Fibroblast of lung (primary cell): ENCODE data around the gene HAVCR1. TPM values are rescaled to one million over a fixed set of nuclear protein-coding genes. Genes with fewer than 3 reads are reported as not detected.

Source experiments
- DNase-seq, 2 donors: peaks; one replicate each; pipeline versions ENCODE4 v3.0.0 to v3.0.0-alpha.2; 2010; ENCODE audit warnings: low read depth in 2 of 2
- H2AFZ ChIP-seq: 2 replicates; pipeline ENCODE4 v1.5.1; 2012; ENCODE audit warnings: low read length, control low read depth, inconsistent platforms
- H3K27ac ChIP-seq: 2 replicates; pipeline ENCODE4 v1.5.1; 2011; ENCODE audit warnings: low read length, control low read depth; ENCODE audit not compliant: insufficient read depth
- H3K27me3 ChIP-seq: 2 replicates; pipeline ENCODE4 v1.5.1; 2011; ENCODE audit warnings: mild to moderate bottlenecking, low read length; ENCODE audit not compliant: control insufficient read depth, insufficient read depth
- H3K36me3 ChIP-seq: 2 replicates; pipeline ENCODE4 v1.5.1; 2011; ENCODE audit warnings: low read length; ENCODE audit not compliant: control insufficient read depth, insufficient read depth
- H3K4me1 ChIP-seq: 2 replicates; pipeline ENCODE4 v1.5.1; 2011; ENCODE audit warnings: low read length; ENCODE audit not compliant: control insufficient read depth, insufficient read depth; ENCODE audit errors: extremely low read depth
- H3K4me2 ChIP-seq: 2 replicates; pipeline ENCODE4 v1.5.1; 2011; ENCODE audit warnings: low read length, control low read depth; ENCODE audit not compliant: insufficient read depth; ENCODE audit errors: extremely low read depth
- H3K4me3 ChIP-seq, 4 experiments: fragments of 200-600 bp in 1 of 4; sonication (generic) in 1 of 4; replicated peaks in 1 of 4; 2 replicates each; pipeline ENCODE4 v1.5.1; 2011 to 2016; ENCODE audit warnings: low read length in 4 of 4, low read depth in 3 of 4, mild to moderate bottlenecking in 3 of 4, control low read depth in 2 of 4, inconsistent platforms in 1 of 4, mixed read lengths in 1 of 4; ENCODE audit not compliant: insufficient read depth in 1 of 4; ENCODE audit errors: control extremely low read depth in 1 of 4
- H3K79me2 ChIP-seq: 2 replicates; pipeline ENCODE4 v1.5.1; 2012; ENCODE audit warnings: mild to moderate bottlenecking, low read length, inconsistent platforms; ENCODE audit not compliant: control insufficient read depth, insufficient read depth
- H3K9ac ChIP-seq: 2 replicates; pipeline ENCODE4 v1.5.1; 2011; ENCODE audit warnings: mild to moderate bottlenecking, low read length, control low read depth; ENCODE audit not compliant: insufficient read depth
- H3K9me3 ChIP-seq: 2 replicates; pipeline ENCODE4 v1.5.1; 2012; ENCODE audit warnings: low read depth, low read length; ENCODE audit not compliant: control insufficient read depth, insufficient read depth
- H4K20me1 ChIP-seq: 2 replicates; pipeline ENCODE4 v1.5.1; 2011; ENCODE audit warnings: low read length; ENCODE audit not compliant: control insufficient read depth, insufficient read depth; ENCODE audit errors: extremely low read depth
- CTCF ChIP-seq, 2 donors: IDR thresholded peaks in 1 of 2; conservative IDR thresholded peaks in 1 of 2; 1 replicate in 1 of 2; 2 replicates in 1 of 2; pipeline ENCODE4 v1.5.1; 2011 to 2012; ENCODE audit warnings: low read length in 2 of 2, control low read depth in 1 of 2, inconsistent platforms in 1 of 2, low read depth in 1 of 2, mild to moderate bottlenecking in 1 of 2
- EZH2 ChIP-seq: IDR thresholded peaks from 2 replicates; pipeline ENCODE4 v1.5.1; 2012; ENCODE audit warnings: low read length, control low read depth, mild to moderate bottlenecking; ENCODE audit errors: missing control alignments
- polyA plus RNA-seq, 2 donors: library from polyadenylated mRNA; depleted of rRNA in 1 of 2; stranded (reverse) in 1 of 2; unstranded in 1 of 2; fragments of >200 nt; gene quantifications; 2 replicates each; pipeline ENCODE4 v1.2.1, GENCODE V29; 2011 to 2012; ENCODE audit warnings: missing spikeins in 1 of 2
- total RNA-seq: library from RNA; depleted of rRNA; stranded (reverse); fragments of >200 nt; gene quantifications from 2 replicates; pipeline ENCODE4 v1.2.1, GENCODE V29; 2014

Gene HAVCR1
- total and polyA plus RNA-seq, 2 donors (not counting 1 experiment from before 2014, with no cell fraction given), result not detected

GRCh38 chr5:157068339-157068738 lies 9.4 kb upstream of the HAVCR1 start:
- Histone ChIP-seq H2AFZ (no peak overlapping the region), H3K4me1 (no peaks in the 10 kb centered on the region), H3K9ac (no peak overlapping the region), H3K36me3 (no peaks in the 10 kb centered on the region), H4K20me1 (no peaks in the 10 kb centered on the region), H3K27ac (no peak overlapping the region), H3K27me3 (no peaks in the 10 kb centered on the region), H3K9me3 (no peaks in the 10 kb centered on the region), H3K4me3 (no peak overlapping the region), H3K4me2 (no peak overlapping the region), H3K79me2 (no peaks in the 10 kb centered on the region)
- TF ChIP-seq CTCF (conservative IDR thresholded peaks at IDR 0.05 in 1 of 2, IDR thresholded peaks at IDR 0.05 in 1 of 2; ENCODE audit: low read depth in 1 of 2, low read length in 2 of 2) (no peak), EZH2 (no peak)
- no peak for DNase-seq

- H3K4me1 ChIP-seq, result no peaks in the 10 kb centered on the region
- no peak overlapping the region for H3K4me3 ChIP-seq
- TF ChIP-seq EZH2 (no peak), CTCF (conservative IDR thresholded peaks at IDR 0.05 in 1 of 2, IDR thresholded peaks at IDR 0.05 in 1 of 2; ENCODE audit: low read depth in 1 of 2, low read length in 2 of 2) (no peak)
- H3K36me3 ChIP-seq, result no peaks in the 10 kb centered on the region
- no peak for DNase-seq
- H3K9ac ChIP-seq, result no peak overlapping the region
- no peaks in the 10 kb centered on the region for H3K79me2 ChIP-seq
- no peaks in the 10 kb centered on the region for H4K20me1 ChIP-seq
- no peaks in the 10 kb centered on the region for H3K9me3 ChIP-seq
- H3K4me2 ChIP-seq, result no peak overlapping the region
- no peak overlapping the region for H2AFZ ChIP-seq
- H3K27me3 ChIP-seq, result no peaks in the 10 kb centered on the region
- H3K27ac ChIP-seq, result no peak overlapping the region
Measured at GRCh38 chr5:157067005-157067404, 8.1 kb upstream of the HAVCR1 start.

GRCh38 chr5:157066080-157066479 lies 7.2 kb upstream of the HAVCR1 start:
- TF ChIP-seq EZH2 (no peak), CTCF (conservative IDR thresholded peaks at IDR 0.05 in 1 of 2, IDR thresholded peaks at IDR 0.05 in 1 of 2; ENCODE audit: low read depth in 1 of 2, low read length in 2 of 2) (no peak)
- H2AFZ ChIP-seq, result no peak overlapping the region
- no peak overlapping the region for H3K4me2 ChIP-seq
- H3K79me2 ChIP-seq, result no peaks in the 10 kb centered on the region
- H4K20me1 ChIP-seq, result no peaks in the 10 kb centered on the region
- no peak overlapping the region for H3K27ac ChIP-seq
- H3K4me3 ChIP-seq, result no peak overlapping the region
- H3K9me3 ChIP-seq, result no peaks in the 10 kb centered on the region
- H3K36me3 ChIP-seq, result no peaks in the 10 kb centered on the region
- no peaks in the 10 kb centered on the region for H3K4me1 ChIP-seq
- DNase-seq, result no peak
- no peaks in the 10 kb centered on the region for H3K27me3 ChIP-seq
- no peak overlapping the region for H3K9ac ChIP-seq
